Keratinocyte (primary cell): ENCODE results near the gene SLC5A3. TPM values are rescaled to one million over a fixed set of nuclear protein-coding genes. Genes with fewer than 3 reads are reported as not detected.

Experiments used
- DNase-seq: peaks from one replicate; pipeline ENCODE4 v3.0.0-alpha.2; 2011; ENCODE audit warnings: low read depth, missing footprints, low spot score
- FAIRE-seq: peaks from 2 replicates; lab custom pipeline; 2011; peaks lifted over from hg19 to GRCh38; lab: Jason Lieb, UNC
- H2AFZ ChIP-seq: 2 replicates; pipeline ENCODE4 v1.6.0; 2012; ENCODE audit warnings: low read length, control low read depth, inconsistent platforms; ENCODE audit not compliant: control insufficient read depth
- H3K27ac ChIP-seq: 2 replicates; pipeline ENCODE4 v1.5.1; 2011; ENCODE audit warnings: low read length; ENCODE audit not compliant: control insufficient read depth, insufficient read depth
- H3K27me3 ChIP-seq: 3 replicates; pipeline ENCODE4 v1.6.0; 2011; ENCODE audit warnings: low read length; ENCODE audit not compliant: control insufficient read depth, insufficient read depth; ENCODE audit errors: extremely low read depth
- H3K36me3 ChIP-seq, 2 experiments: 2 replicates in 1 of 2; 3 replicates in 1 of 2; pipeline ENCODE4 v1.5.1; 2011; ENCODE audit warnings: low read length in 2 of 2, mild to moderate bottlenecking in 1 of 2; ENCODE audit not compliant: control insufficient read depth in 2 of 2, insufficient read depth in 2 of 2; ENCODE audit errors: extremely low read depth in 1 of 2
- H3K4me1 ChIP-seq: 3 replicates; pipeline ENCODE4 v1.5.1; 2011; ENCODE audit warnings: low read length; ENCODE audit not compliant: control insufficient read depth, insufficient read depth; ENCODE audit errors: extremely low read depth
- H3K4me2 ChIP-seq: 3 replicates; pipeline ENCODE4 v1.6.0; 2011; ENCODE audit warnings: low read depth, low read length; ENCODE audit not compliant: control insufficient read depth, insufficient read depth; ENCODE audit errors: extremely low read depth
- H3K4me3 ChIP-seq, 3 experiments: fragments of 200-600 bp in 1 of 3; sonication (generic) in 1 of 3; 2 replicates in 2 of 3; 3 replicates in 1 of 3; pipeline ENCODE4 v1.5.1; 2011 to 2016; ENCODE audit warnings: low read length in 3 of 3, mild to moderate bottlenecking in 3 of 3, control low read depth in 2 of 3, inconsistent platforms in 1 of 3, low read depth in 1 of 3, mixed read lengths in 1 of 3, mixed run types in 1 of 3, moderate library complexity in 1 of 3; ENCODE audit not compliant: control insufficient read depth in 2 of 3, insufficient read depth in 2 of 3; ENCODE audit errors: extremely low read depth in 1 of 3
- H3K79me2 ChIP-seq: 2 replicates; pipeline ENCODE4 v1.6.0; 2012; ENCODE audit warnings: low read length; ENCODE audit not compliant: control insufficient read depth, insufficient read depth
- H3K9ac ChIP-seq: 3 replicates; pipeline ENCODE4 v1.6.0; 2011; ENCODE audit warnings: low read length; ENCODE audit not compliant: control insufficient read depth, insufficient read depth; ENCODE audit errors: extremely low read depth
- H3K9me1 ChIP-seq: 3 replicates; pipeline ENCODE4 v1.6.0; 2011; ENCODE audit warnings: low read length; ENCODE audit not compliant: control insufficient read depth, insufficient read depth; ENCODE audit errors: extremely low read depth
- H3K9me3 ChIP-seq: 2 replicates; pipeline ENCODE4 v1.5.1; 2012; ENCODE audit warnings: low read depth, low read length; ENCODE audit not compliant: control insufficient read depth
- H4K20me1 ChIP-seq: 3 replicates; pipeline ENCODE4 v1.6.0; 2011; ENCODE audit warnings: low read length; ENCODE audit not compliant: control insufficient read depth, insufficient read depth; ENCODE audit errors: extremely low read depth
- CTCF ChIP-seq, 3 experiments: IDR thresholded peaks in 1 of 3; conservative IDR thresholded peaks in 1 of 3; optimal IDR thresholded peaks in 1 of 3; 2 replicates in 2 of 3; 3 replicates in 1 of 3; pipeline versions ENCODE3 to v1.5.1; 2011; ENCODE audit warnings: low read length in 3 of 3, mild to moderate bottlenecking in 3 of 3, moderate library complexity in 2 of 3, control low read depth in 1 of 3, inconsistent platforms in 1 of 3; ENCODE audit not compliant: insufficient read depth in 2 of 3; ENCODE audit errors: extremely low read depth in 1 of 3
- EZH2 ChIP-seq: IDR thresholded peaks from one replicate; pipeline ENCODE4 v1.6.1; 2012; ENCODE audit warnings: inconsistent platforms, mild to moderate bottlenecking, low read length, moderate library complexity
- dilution Hi-C: fragments of 300-500 bp; cut with MboI; formaldehyde crosslinking; loops from one replicate; pipeline ENCODE4 v1.7.0; 2020; ENCODE audit warnings: low sequenced_read_pairs; ENCODE audit not compliant: extremely low pct_ligation_motif_present
- polyA plus RNA-seq, 5 experiments: library from polyadenylated mRNA; depleted of rRNA in 3 of 5; stranded (reverse) in 3 of 5; stranded (forward) in 1 of 5; unstranded in 1 of 5; fragments of >200 nt; gene quantifications; 1 replicate in 1 of 5; 2 replicates in 3 of 5; 3 replicates in 1 of 5; pipeline versions ENCODE4 v1.2.1 to v1.2.3, GENCODE V29; 2011 to 2012; ENCODE audit warnings: missing spikeins in 2 of 5, low read depth in 1 of 5, low replicate concordance in 1 of 5

SLC5A3 gene
- polyA plus RNA-seq, 1 donor (not counting 4 experiments of a cell fraction or from before 2014, with no cell fraction given), result 5.9 TPM

- H3K9ac ChIP-seq, result no peak overlapping the region
- FAIRE-seq (peak; percentile 5), DNase-seq (no peak)
- H3K4me2 ChIP-seq, result no peak overlapping the region
- no peak overlapping the region for H2AFZ ChIP-seq
- H3K9me1 ChIP-seq, result no peaks in the 10 kb centered on the region
- H3K4me1 ChIP-seq, result peaks cover 19% of the 10 kb centered on the region
- dilution Hi-C loops, result no loop called here
- no peak overlapping the region for H3K4me3 ChIP-seq
- H4K20me1 ChIP-seq, result no peaks in the 10 kb centered on the region
- H3K79me2 ChIP-seq, result no peaks in the 10 kb centered on the region
- TF ChIP-seq EZH2 (no peak), CTCF (optimal IDR thresholded peaks at IDR 0.05 in 1 of 3, IDR thresholded peaks at IDR 0.05 in 1 of 3, conservative IDR thresholded peaks at IDR 0.05 in 1 of 3; ENCODE audit: extremely low read depth in 1 of 3, insufficient read depth in 2 of 3, low read length in 3 of 3) (no peak)
- H3K9me3 ChIP-seq, result no peaks in the 10 kb centered on the region
- no peak overlapping the region for H3K27ac ChIP-seq
- H3K36me3 ChIP-seq, result no peaks in the 10 kb centered on the region
- no peaks in the 10 kb centered on the region for H3K27me3 ChIP-seq
These were observed 30.6 kb upstream of the SLC5A3 start for GRCh38 chr21:34042735-34043134.

GRCh38 chr21:34043333-34043732 is 30.0 kb upstream of the SLC5A3 start:
- H3K79me2 ChIP-seq, result no peaks in the 10 kb centered on the region
- no peak overlapping the region for H2AFZ ChIP-seq
- dilution Hi-C loops, result no loop called here
- H3K27me3 ChIP-seq, result no peaks in the 10 kb centered on the region
- no peak overlapping the region for H3K9ac ChIP-seq
- DNase-seq, result no peak
- H4K20me1 ChIP-seq, result no peaks in the 10 kb centered on the region
- H3K4me2 ChIP-seq, result peak overlapping the region; percentile 35
- TF ChIP-seq EZH2 (no peak), CTCF (optimal IDR thresholded peaks at IDR 0.05 in 1 of 3, IDR thresholded peaks at IDR 0.05 in 1 of 3, conservative IDR thresholded peaks at IDR 0.05 in 1 of 3; ENCODE audit: extremely low read depth in 1 of 3, insufficient read depth in 2 of 3, low read length in 3 of 3) (no peak)
- H3K36me3 ChIP-seq, result no peaks in the 10 kb centered on the region
- no peaks in the 10 kb centered on the region for H3K9me1 ChIP-seq
- H3K9me3 ChIP-seq, result no peaks in the 10 kb centered on the region
- H3K4me1 ChIP-seq, result peaks cover 15% of the 10 kb centered on the region
- peak; percentile 20 for FAIRE-seq
- no peak overlapping the region for H3K27ac ChIP-seq
- H3K4me3 ChIP-seq, result no peak overlapping the region
